ENCODE measurements around the gene FBXW2.

The FBXW2 gene

GRCh38 chr9:120741701-120742100 lies 51.5 kb downstream of the FBXW2 start:
- DNase-seq (ENCODE audit: low spot score), result no peak

- no peak for DNase-seq (ENCODE audit: low spot score)
These were observed 52.0 kb downstream of the FBXW2 start for GRCh38 chr9:120741191-120741590.

GRCh38 chr9:120740132-120740531 lies 53.1 kb downstream of the FBXW2 start:
- no peak for DNase-seq (ENCODE audit: low spot score)

- no peak for DNase-seq (ENCODE audit: low spot score)
These were observed 55.6 kb downstream of the FBXW2 start for GRCh38 chr9:120737416-120738165.

- no peak for DNase-seq (ENCODE audit: low spot score)
These were observed 56.3 kb downstream of the FBXW2 start for GRCh38 chr9:120736881-120737280.

- DNase-seq (ENCODE audit: low spot score), result peak; percentile 29
These were observed 57.6 kb downstream of the FBXW2 start for GRCh38 chr9:120735415-120736126.

- DNase-seq (ENCODE audit: low spot score), result no peak
These were observed 58.4 kb downstream of the FBXW2 start for GRCh38 chr9:120734607-120735410.

- DNase-seq (ENCODE audit: low spot score), result no peak
These were observed 60.0 kb downstream of the FBXW2 start for GRCh38 chr9:120733190-120733589.

GRCh38 chr9:120730654-120731514 lies 62.3 kb downstream of the FBXW2 start:
- peak; percentile 19 for DNase-seq (ENCODE audit: low spot score)

GRCh38 chr9:120729791-120730241 lies 63.4 kb downstream of the FBXW2 start:
- peak; percentile 27 for DNase-seq (ENCODE audit: low spot score)

- no peak for DNase-seq (ENCODE audit: low spot score)
These were observed 66.7 kb downstream of the FBXW2 start for GRCh38 chr9:120726484-120726883.

GRCh38 chr9:120725907-120726306 lies 67.3 kb downstream of the FBXW2 start:
- no peak for DNase-seq (ENCODE audit: low spot score)

- no peak for DNase-seq (ENCODE audit: low spot score)
These were observed 68.3 kb downstream of the FBXW2 start for GRCh38 chr9:120724757-120725400.

- DNase-seq (ENCODE audit: low spot score), result no peak
These were observed 69.7 kb downstream of the FBXW2 start for GRCh38 chr9:120723565-120723964.

GRCh38 chr9:120720404-120720803 lies 72.8 kb downstream of the FBXW2 start:
- DNase-seq (ENCODE audit: low spot score), result no peak

GRCh38 chr9:120718316-120718715 lies 74.9 kb downstream of the FBXW2 start:
- no peak for DNase-seq (ENCODE audit: low spot score)

- no peak for DNase-seq (ENCODE audit: low spot score)
These were observed 76.0 kb downstream of the FBXW2 start for GRCh38 chr9:120717176-120717575.

- peak; percentile 10 for DNase-seq (ENCODE audit: low spot score)
These were observed 76.7 kb downstream of the FBXW2 start for GRCh38 chr9:120716483-120716882.

- DNase-seq (ENCODE audit: low spot score), result no peak
These were observed 77.8 kb downstream of the FBXW2 start for GRCh38 chr9:120715389-120715924.

GRCh38 chr9:120714846-120715388 lies 78.3 kb downstream of the FBXW2 start:
- no peak for DNase-seq (ENCODE audit: low spot score)
